Measurements from ENCODE around the gene CARD10. TPM values are rescaled to one million over a fixed set of nuclear protein-coding genes. Genes with fewer than 3 reads are reported as not detected.

Gene CARD10
- 34.4 and 43.8 TPM in 2 replicates for total RNA-seq

GRCh38 chr22:37519268-37520195 lies at the start of gene CARD10:
TSS of gene CARD10 (minus strand) at chr22:37519415. CDS start at chr22:37519200, 215 bp downstream.

GRCh38 chr22:37559901-37560607 lies 40.8 kb upstream of the CARD10 start, which contains the start of gene CDC42EP1:
TSS of gene CDC42EP1 (plus strand) at chr22:37560480. CDS start at chr22:37566350, 5,870 bp downstream.

GRCh38 chr22:37486224-37486845 lies 32.9 kb downstream of the CARD10 start, which contains the start of gene MFNG:
TSS of gene MFNG (minus strand) at chr22:37486384. CDS start at chr22:37486177, 207 bp downstream.

Other genes starting within 250 kb of the CARD10 start
- gene CYTH4, start 236.9 kb downstream of the CARD10 start, total RNA-seq = under 0.01 and 0.10 TPM in 2 replicates
- gene ELFN2, start 91.9 kb downstream of the CARD10 start, total RNA-seq = 0.10 and 0.33 TPM in 2 replicates
- gene MFNG, start 33.0 kb downstream of the CARD10 start, total RNA-seq = 146 and 170 TPM in 2 replicates
- gene CDC42EP1, start 41.1 kb upstream of the CARD10 start, total RNA-seq = 42.1 and 61.7 TPM in 2 replicates
- gene LGALS2, start 60.7 kb upstream of the CARD10 start, total RNA-seq = not detected in 2 replicates
- gene GGA1, start 89.4 kb upstream of the CARD10 start, total RNA-seq = 37.9 and 50.6 TPM in 2 replicates
- gene SH3BP1, start 120.3 kb upstream of the CARD10 start, total RNA-seq = 0.98 and 1.4 TPM in 2 replicates
- gene PDXP, start 139.3 kb upstream of the CARD10 start, total RNA-seq = 11.8 and 15.4 TPM in 2 replicates
- 2,855 and 3,057 TPM in 2 replicates for gene LGALS1, start 156.2 kb upstream of the CARD10 start, total RNA-seq
- gene NOL12, start 166.9 kb upstream of the CARD10 start, total RNA-seq = 15.0 and 21.0 TPM in 2 replicates
- gene TRIOBP, start 177.6 kb upstream of the CARD10 start, total RNA-seq = 107 and 129 TPM in 2 replicates

Measured in vein endothelial cell (primary cell).